GM04503 (cell line): ENCODE measurements around the gene TBR1.

Source experiments
- DNase-seq: peaks from one replicate; pipeline ENCODE4 v3.0.0-alpha.2; 2012; ENCODE audit warnings: low read depth

The TBR1 gene

DNA sequence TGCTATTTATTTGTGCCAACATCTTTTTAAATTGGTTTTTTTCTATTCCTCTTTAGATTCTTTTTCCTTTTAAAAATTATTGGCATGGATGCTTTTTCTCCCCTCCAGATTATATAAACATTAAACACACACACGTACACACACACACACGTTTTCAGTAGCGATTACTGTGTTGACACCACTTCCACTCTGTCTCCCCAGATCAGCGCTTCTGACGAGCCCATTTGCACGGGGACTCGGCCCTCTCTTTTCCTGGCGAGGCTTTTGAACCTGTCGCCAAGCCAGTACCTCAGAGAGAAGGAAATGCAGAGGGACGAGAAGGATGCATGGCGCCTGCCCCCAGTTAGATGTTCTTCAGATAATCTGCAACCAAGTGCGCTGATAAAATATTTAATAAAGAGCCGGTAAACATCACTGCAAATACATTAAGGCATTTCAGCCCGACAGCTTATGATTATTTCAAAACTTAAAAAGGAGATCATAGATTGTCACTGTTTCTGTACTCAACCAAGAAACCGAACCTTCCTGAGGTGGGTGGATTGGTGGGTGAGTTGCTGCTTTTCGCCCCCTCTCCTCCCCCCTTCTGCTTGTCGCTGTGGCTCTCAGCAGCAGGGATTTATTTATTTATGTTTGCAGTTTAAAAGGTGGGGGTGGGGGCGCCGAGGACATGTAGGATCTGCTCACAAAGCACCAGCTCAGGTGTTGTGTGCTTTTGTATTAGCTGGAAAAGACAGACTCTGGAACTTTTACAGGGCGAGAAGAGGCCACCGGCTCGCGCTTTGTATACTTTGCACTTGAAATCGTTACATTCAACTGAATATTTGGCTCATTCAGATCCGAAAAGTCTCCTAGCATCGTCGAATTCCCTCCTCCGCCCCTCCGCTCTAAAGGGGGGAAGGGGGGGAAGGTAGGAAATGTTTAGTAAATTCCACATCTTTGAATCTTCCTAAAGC lies 787 bp upstream of the TBR1 start:
- DNase-seq: no peak

DNA sequence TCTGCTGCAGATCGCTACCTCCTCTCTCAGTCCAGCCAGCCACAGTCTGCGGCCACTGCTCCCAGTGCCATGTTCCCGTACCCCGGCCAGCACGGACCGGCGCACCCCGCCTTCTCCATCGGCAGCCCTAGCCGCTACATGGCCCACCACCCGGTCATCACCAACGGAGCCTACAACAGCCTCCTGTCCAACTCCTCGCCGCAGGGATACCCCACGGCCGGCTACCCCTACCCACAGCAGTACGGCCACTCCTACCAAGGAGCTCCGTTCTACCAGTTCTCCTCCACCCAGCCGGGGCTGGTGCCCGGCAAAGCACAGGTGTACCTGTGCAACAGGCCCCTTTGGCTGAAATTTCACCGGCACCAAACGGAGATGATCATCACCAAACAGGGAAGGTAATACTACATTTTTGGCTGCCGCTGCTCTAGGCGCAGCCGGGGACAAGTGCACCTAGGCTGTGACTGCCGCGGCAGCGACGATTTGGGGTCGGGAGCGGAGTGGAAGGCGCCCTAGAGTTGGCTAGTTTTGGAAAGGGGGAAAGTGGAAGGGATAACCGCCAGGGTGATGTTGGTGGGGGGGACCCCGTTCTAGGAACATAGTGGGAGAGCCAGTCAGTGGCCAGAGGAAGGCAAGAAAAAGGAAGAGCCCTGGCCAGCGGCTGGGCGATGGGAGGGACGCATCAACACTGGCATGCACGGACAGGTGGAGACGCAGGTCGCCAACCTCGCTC lies 776 bp downstream of the TBR1 start:
- DNase-seq: no peak

DNA sequence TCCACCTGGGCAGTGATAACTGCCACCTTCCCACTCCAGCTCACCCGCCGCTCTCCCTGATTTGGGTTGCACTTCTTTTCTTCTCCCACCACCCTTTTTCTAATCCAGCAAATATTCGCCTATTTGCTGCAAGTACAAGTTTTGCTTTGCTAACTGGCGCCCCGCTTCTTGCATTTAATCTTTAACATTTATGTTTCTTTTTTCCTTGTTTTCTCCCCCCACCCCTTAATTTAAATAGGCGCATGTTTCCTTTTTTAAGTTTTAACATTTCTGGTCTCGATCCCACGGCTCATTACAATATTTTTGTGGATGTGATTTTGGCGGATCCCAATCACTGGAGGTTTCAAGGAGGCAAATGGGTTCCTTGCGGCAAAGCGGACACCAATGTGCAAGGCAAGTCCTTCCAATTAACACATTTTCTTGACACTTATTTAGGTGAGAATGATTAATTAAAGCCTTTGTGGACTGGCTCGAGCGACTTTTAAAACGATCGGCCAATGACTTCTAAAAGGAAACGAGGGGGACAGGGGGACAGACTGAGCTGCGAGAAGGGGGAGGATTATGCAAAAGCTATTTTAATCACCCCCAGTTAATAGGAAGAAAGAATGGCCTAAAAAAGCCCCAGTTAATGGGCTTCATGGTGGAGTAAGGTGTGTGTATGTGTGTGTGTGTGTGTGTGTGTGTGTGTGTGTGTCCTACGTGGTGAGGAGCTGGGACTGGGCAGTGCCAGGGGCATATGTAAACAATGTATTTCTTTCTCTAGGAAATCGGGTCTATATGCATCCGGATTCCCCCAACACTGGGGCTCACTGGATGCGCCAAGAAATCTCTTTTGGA lies 1.6 kb downstream of the TBR1 start:
- DNase-seq: no peak

DNA sequence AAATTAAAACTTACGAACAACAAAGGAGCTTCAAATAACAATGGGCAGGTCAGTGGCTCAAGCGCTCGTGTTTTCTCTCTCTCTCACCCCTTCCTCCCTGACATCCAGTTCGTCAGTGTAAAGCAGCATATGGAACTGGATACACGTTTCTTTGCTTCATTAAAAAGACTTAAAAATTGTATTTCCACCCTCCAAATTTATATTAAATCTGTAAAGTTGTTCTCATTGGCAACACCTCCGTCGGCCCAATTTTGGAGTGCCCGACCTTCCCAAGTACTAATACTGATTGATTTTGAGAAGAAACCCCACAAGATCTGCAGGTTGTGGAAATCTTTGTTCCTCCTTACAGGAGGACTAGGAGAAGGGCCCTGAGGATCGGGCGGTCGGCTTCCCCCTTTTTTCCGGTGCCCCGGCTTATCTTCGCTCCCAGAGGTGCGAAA lies 2.2 kb downstream of the TBR1 start:
- DNase-seq: no peak

DNA sequence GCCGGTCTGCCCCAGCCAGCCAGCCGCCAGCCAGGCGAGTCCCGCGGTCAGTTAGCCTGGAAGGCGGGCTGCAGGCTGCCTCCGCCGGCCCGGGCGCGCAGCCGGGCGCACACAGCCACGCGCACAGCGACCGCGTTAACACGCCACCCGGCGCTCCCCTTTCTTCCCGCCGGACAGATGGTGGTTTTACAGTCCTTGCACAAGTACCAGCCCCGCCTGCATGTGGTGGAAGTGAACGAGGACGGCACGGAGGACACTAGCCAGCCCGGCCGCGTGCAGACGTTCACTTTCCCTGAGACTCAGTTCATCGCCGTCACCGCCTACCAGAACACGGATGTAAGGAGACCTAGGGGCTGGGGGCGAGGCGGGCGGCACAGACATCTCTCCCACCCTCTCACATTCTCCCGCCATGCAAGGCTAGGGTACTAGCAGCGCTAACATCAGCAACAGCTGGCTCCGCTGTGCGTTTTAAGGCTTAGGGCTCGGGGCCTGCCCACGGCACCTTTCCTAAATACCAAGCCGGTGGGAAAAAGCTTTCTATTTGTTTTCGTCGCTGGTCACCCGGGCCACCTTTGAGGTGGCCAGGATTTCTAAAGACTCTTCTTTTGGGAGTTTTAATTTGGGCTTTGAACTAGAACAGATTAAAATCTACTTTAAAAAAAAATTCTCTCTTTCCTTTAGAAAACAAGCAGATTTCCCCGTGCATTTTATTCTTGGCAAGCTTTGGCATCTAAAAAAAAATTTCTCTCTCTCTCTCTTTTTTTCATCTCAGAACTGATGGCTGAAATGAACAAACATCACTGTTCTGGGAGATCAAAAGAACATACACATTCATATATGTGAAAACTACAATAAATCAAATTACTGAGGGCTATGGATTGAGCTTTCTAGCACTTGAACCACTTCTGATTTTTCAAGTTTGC lies 2.9 kb downstream of the TBR1 start:
- no peak for DNase-seq

DNA sequence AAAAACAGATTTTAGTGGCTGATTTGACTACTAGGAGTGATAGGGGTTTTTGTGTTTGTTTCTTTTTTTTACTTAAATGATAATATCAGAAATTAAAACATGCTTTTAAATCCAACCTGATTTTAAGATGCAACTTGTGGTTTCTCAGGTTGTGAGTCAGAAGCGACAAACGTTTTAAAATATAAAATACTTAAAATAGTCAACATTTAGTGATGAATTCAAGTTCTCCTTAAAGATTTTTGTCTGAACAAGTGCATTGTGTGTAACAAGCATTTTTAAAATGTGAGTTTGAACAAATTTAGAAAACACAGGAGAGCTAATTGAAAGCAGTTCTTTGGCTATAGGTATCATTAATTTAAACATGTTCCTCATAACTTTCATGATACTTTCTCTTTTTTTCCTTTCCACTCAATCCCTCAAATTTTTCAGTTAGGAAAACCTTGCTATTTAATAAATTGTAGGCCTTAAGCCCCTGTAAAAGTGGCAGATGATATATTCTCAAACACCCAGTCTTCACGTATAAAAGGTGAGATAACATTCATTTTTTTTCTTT lies 3.6 kb downstream of the TBR1 start:
- no peak for DNase-seq

DNA sequence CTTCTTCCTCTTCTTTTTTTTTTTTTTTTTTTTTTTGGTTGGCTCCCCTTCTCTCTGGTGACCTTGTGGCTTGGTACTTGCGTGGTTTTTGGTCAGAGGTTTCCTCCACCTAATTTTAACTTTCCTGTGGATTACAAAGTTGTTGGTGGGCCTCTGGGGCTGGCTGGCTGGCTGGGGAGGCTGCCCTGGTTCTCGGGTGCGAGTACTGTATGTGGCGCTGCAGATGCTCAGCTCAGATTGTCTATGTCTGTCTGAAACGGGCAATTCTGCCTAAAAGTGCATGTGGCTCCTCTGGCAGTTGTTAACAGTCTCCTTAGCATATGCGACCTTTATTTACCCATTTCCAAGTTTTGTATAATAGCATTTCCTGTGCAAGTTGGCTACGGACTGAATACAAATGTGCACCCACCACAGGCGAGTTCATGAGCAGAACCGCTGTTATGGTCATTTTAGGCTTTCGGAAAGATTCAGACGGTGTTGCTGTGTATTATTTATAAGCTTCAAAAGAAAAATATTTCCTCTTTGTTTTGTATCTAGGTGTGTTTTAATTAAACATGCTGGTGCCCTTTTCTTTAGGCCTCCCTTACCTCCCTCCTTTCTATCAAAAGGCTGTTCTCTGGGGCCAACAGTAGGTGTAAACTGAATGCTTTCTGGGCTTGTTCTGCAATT lies 4.4 kb downstream of the TBR1 start:
- no peak for DNase-seq

DNA sequence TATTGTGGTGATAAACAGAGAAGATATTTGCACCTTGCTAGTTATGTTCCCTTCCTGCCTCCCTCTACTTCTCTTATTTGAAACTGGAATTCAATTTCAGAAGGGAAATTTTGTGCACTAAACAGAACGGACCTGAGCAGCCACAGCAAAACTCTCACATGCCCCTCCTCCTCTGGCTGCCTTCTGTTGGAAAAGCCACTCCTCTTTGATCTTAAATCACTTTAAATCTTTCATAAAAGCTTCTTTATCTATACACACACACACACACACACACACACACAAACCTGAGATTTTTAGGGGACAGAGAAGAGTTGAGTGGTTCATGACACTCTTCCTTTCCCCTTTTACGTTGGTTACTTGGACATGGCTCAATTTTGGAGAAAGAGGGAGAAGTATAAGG lies 5.6 kb downstream of the TBR1 start:
- no peak for DNase-seq

DNA sequence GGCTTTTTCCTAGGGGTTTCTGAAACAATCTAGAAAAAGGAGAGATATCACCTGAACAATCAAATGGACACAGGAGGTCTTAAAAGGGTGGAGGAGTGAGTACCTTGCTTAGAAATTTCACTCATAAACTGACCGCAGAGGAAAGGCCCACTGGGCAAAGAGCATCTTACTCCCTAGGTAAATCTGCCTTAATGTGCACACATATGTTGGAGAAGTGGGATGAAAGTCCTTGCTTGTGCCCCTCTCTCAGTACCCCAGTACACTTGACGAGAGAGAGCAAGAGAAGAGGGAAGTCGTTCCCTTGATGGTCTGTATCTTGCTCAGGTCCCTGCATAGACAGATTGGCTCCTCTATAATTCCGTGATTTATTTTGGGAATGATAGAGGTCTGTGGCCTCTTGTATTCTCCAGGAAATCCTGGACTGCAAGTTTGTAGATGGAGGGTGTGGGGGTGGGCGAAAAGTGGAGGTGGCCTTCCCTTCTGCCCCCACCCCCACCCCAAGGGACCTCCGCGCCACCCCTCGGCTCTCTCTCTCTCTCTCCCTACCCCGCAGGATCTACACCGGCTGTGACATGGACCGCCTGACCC lies 6.8 kb downstream of the TBR1 start:
- DNase-seq: no peak

DNA sequence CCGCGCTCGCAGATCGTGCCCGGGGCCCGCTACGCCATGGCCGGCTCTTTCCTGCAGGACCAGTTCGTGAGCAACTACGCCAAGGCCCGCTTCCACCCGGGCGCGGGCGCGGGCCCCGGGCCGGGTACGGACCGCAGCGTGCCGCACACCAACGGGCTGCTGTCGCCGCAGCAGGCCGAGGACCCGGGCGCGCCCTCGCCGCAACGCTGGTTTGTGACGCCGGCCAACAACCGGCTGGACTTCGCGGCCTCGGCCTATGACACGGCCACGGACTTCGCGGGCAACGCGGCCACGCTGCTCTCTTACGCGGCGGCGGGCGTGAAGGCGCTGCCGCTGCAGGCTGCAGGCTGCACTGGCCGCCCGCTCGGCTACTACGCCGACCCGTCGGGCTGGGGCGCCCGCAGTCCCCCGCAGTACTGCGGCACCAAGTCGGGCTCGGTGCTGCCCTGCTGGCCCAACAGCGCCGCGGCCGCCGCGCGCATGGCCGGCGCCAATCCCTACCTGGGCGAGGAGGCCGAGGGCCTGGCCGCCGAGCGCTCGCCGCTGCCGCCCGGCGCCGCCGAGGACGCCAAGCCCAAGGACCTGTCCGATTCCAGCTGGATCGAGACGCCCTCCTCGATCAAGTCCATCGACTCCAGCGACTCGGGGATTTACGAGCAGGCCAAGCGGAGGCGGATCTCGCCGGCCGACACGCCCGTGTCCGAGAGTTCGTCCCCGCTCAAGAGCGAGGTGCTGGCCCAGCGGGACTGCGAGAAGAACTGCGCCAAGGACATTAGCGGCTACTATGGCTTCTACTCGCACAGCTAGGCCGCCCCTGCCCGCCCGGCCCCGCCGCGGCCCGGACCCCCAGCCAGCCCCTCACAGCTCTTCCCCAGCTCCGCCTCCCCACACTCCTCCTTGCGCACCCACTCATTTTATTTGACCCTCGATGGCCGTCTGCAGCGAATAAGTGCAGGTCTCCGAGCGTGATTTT lies 7.6 kb downstream of the TBR1 start:
- DNase-seq: no peak

DNA sequence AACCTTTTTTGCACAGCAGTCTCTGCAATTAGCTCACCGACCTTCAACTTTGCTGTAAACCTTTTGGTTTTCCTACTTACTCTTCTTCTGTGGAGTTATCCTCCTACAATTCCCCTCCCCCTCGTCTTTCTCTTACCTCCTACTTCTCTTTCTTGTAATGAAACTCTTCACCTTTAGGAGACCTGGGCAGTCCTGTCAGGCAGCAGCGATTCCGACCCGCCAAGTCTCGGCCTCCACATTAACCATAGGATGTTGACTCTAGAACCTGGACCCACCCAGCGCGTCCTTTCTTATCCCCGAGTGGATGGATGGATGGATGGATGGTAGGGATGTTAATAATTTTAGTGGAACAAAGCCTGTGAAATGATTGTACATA lies 8.3 kb downstream of the TBR1 start:
- DNase-seq: no peak

DNA sequence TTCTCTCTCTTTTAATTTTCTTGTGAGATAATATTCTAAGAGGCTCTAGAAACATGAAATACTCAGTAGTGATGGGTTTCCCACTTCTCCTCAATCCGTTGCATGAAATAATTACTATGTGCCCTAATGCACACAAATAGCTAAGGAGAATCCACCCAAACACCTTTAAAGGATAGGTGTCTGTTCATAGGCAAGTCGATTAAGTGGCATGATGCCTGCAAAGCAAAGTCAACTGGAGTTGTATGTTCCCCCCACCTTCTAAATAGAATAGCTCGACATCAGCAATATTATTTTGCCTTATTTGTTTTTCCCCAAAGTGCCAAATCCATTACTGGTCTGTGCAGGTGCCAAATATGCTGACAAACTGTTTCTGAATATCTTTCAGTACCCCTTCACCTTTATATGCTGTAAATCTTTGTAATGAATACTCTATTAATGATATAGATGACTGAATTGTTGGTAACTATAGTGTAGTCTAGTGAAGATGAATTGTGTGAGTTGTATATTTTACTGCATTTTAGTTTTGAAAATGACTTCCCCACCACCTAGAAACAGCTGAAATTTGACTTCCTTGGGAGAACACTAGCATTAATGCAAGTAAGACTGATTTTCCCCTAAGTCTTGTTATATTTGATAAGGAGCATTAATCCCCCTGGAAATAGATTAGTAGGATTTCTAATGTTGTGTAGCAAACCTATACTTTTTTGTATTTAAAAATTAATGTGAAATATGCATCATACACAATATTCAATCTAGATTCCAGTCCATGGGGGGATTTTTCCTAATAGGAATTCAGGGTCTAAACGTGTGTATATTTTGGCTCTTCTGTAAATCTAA lies 9.0 kb downstream of the TBR1 start:
- no peak for DNase-seq

DNA sequence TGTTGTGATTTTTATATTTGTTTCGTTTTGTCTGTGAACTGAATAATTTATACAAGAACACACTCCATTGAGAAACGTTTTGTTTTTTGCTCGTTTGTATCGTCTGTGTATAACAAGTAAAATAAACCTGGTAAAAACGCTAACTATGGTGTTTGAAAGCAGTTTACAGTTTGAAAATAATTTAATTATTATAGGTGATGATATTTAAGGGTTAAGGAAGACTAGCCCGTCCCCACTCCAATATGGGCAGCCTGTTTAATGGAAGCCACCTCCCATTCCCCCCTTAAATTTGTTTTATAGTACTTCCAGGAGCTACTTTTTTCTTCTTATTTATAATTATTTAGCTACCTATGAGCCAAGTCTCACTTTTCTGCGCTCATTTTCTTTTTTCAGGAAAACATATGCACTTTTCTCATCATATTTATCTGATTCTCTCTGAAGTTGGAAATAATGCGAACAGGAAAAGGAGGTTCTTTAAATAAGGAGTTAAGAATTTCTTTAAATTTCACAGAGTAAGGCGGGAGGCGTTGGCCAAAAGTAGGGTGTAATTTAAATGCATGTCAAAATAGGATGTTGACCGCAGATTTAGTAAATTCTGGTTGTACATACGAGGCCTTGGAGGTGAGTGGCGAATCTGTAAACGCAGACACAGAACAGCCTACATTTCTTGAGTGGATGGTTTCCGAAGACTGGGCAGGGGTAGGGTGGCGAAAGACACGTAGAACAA lies 9.8 kb downstream of the TBR1 start:
- DNase-seq: no peak

DNA sequence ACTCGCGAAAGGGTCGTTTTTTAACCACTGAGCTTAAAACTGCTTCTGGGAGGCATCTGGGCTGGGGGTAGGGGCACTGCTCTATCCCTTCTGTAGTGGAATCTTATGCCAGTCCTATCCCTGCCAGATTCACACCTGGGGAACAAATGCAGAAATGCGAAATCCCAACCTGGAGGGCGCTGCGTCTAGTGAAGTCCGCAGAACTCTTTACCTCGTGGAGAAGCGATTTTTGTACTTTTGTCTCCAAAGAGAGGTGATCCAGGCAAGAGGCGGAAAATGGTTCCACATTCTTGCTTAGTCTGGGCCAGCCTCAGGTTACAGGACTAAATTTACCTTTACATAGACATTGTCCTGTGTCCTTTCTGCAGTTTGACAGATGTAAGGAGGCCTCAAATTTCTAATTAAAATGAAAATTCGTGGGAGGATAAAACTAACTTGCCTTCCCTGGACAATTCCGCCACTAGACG lies 10.4 kb downstream of the TBR1 start:
- DNase-seq: no peak

DNA sequence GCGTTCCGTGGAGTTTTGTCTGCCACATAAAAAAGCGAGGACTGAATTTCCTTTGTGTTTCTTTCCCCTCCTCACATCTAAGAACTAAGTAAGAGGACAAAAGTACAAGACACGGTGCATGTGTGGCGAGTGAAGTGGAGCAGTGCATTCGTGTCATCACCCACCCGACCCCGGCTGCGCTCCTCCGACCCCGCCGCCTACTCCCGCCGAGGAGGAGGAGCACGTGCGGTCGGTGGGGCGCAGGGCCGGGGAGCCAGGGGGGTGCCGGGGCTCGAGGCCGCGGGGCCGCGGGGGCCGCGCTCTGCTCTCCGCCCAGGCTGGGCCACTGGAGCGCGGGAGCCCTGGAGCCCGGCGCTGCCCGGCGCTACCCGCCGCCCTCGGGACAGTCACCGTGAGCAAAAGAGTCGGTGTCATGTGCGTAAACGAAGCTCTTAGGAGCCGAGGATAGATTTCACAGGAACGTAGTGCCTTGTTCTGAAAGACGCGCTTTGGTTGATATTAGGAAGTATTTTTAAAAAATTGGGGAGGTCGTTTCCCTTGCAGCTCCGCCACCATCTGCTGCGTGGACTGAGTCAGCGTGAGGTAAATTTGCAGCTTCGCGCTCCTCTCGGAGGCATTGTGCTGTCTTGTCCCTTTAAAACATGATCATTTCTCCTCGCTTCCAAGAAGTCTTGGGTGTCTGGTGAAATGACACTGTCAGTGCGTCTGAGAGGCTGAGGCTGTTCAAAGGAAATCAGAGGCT lies 11.0 kb downstream of the TBR1 start:
- DNase-seq: no peak
